Hematopoietic multipotent progenitor cell treated with erythropoietin and hydrocortisone succinate and interleukin-3 and kit ligand, for 15 days (in vitro differentiated cells): Measurements from ENCODE around the gene FRMD4A.
"Not testable (repeated sequence)": the region's sequence is repeated elsewhere in the genome, so short reads cannot be mapped to it uniquely, and the experiment has no call there.

ENCODE experiments used
- DNase-seq: peaks from one replicate; pipeline ENCODE4 v3.0.0-alpha.2; 2015; ENCODE audit warnings: low spot score

The FRMD4A gene

GRCh38 chr10:14099885-14100284 is 230.8 kb downstream of the FRMD4A start:
- DNase-seq: no peak

- no peak for DNase-seq
These were observed 236.8 kb downstream of the FRMD4A start for GRCh38 chr10:14093730-14094484.

GRCh38 chr10:14092799-14093198 is 237.9 kb downstream of the FRMD4A start:
- DNase-seq: no peak

- no peak for DNase-seq
These were observed 241.0 kb downstream of the FRMD4A start for GRCh38 chr10:14089556-14090292.

- DNase-seq: no peak
These were observed 243.2 kb downstream of the FRMD4A start for GRCh38 chr10:14087566-14087965.

- no peak for DNase-seq
These were observed 244.1 kb downstream of the FRMD4A start for GRCh38 chr10:14086596-14086995.

- DNase-seq: no peak
These were observed 245.8 kb downstream of the FRMD4A start for GRCh38 chr10:14084875-14085274.

GRCh38 chr10:14080795-14081194 is 249.9 kb downstream of the FRMD4A start:
- DNase-seq: no peak

GRCh38 chr10:14077430-14077829 is 253.3 kb downstream of the FRMD4A start:
- no peak for DNase-seq

- DNase-seq: no peak
These were observed 256.5 kb downstream of the FRMD4A start for GRCh38 chr10:14074062-14074884.

GRCh38 chr10:14072541-14072940 is 258.2 kb downstream of the FRMD4A start:
- no peak for DNase-seq

- DNase-seq: no peak
These were observed 258.8 kb downstream of the FRMD4A start for GRCh38 chr10:14071956-14072355.

GRCh38 chr10:14068601-14069250 is 262.0 kb downstream of the FRMD4A start:
- DNase-seq: no peak

GRCh38 chr10:14067638-14068037 is 263.1 kb downstream of the FRMD4A start:
- DNase-seq: not testable (repeated sequence)

GRCh38 chr10:14066106-14066505 is 264.6 kb downstream of the FRMD4A start:
- no peak for DNase-seq

GRCh38 chr10:14063531-14064285 is 267.0 kb downstream of the FRMD4A start:
- DNase-seq: no peak

GRCh38 chr10:14062528-14063260 is 268.0 kb downstream of the FRMD4A start:
- no peak for DNase-seq

GRCh38 chr10:14060320-14061070 is 270.2 kb downstream of the FRMD4A start:
- no peak for DNase-seq

- no peak for DNase-seq
These were observed 274.0 kb downstream of the FRMD4A start for GRCh38 chr10:14056610-14057332.
